Measurements from ENCODE around the gene DGKI.

The DGKI gene

GRCh38 chr7:137342828-137343261 lies 503.9 kb downstream of the DGKI start:
- Histone ChIP-seq H3K9ac (ENCODE audit: low read length) (peak overlapping the region; percentile 54), H3K36me3 (ENCODE audit: insufficient read depth, low read length) (no peaks in the 10 kb centered on the region), H3K27me3 (ENCODE audit: control insufficient read depth in 1 of 2, insufficient read depth in 2 of 2, low read length in 2 of 2) (no peaks in the 10 kb centered on the region), H3K9me3 (ENCODE audit: low read length) (no peaks in the 10 kb centered on the region), H3K4me3 (ENCODE audit: low read depth in 1 of 2, low read length in 2 of 2) (peak overlapping the region; percentile 43 to 90), H3K27ac (ENCODE audit: low read depth, low read length) (peak overlapping the region; percentile 1), H3K4me1 (ENCODE audit: insufficient read depth, low read length) (no peaks in the 10 kb centered on the region)

DNA sequence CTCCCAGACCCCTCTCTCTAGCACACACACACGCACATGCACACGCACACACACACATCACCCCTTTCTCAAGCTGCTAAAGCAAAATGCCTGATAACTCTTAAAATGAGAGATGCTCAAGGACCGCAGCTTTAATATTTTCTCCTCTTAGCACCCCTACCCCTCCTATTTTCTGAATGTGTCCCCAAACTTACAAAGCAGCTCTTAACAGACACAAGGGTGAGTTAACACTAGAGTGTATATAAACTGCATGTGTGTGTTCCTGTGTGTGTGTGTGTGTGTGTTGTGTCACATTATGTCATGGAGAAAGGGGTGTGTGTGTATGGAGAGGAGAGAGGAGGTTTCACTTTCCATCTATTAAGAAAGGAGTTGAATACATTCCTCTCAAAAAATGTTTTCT lies 504.5 kb downstream of the DGKI start:
- no peaks in the 10 kb centered on the region for H3K27me3 ChIP-seq (ENCODE audit: control insufficient read depth in 1 of 2, insufficient read depth in 2 of 2, low read length in 2 of 2)
- no peaks in the 10 kb centered on the region for H3K36me3 ChIP-seq (ENCODE audit: insufficient read depth, low read length)
- no peak overlapping the region for H3K27ac ChIP-seq (ENCODE audit: low read depth, low read length)
- H3K9ac ChIP-seq (ENCODE audit: low read length) = no peak overlapping the region
- no peaks in the 10 kb centered on the region for H3K4me1 ChIP-seq (ENCODE audit: insufficient read depth, low read length)
- no peaks in the 10 kb centered on the region for H3K9me3 ChIP-seq (ENCODE audit: low read length)
- peak overlapping the region in 1 of 2 donors; percentile 26 for H3K4me3 ChIP-seq (ENCODE audit: low read depth in 1 of 2, low read length in 2 of 2)

GRCh38 chr7:137337902-137338301 lies 508.9 kb downstream of the DGKI start:
- no peaks in the 10 kb centered on the region for H3K27me3 ChIP-seq (ENCODE audit: control insufficient read depth in 1 of 2, insufficient read depth in 2 of 2, low read length in 2 of 2)

DNA sequence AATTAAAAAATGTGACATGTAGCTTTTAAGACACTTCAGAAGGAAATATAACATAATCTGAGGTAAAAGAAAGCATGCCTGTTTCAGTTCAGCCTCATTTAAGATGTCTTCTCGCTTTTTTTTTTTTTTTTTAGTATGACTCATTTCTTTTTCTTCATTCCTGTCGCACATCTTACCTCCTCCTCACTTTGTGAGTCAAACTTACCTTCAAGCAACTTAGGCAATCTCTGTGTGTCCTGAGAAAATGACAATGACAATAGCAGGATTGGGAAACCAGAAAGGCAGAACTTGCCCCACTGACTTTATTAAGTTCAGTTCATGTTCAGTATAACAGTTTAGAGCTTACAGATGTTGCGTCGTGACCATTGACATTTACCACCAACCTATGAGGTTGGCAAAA lies 511.0 kb downstream of the DGKI start:
- no peak overlapping the region for H3K9ac ChIP-seq (ENCODE audit: low read length)
- no peaks in the 10 kb centered on the region for H3K27me3 ChIP-seq (ENCODE audit: control insufficient read depth in 1 of 2, insufficient read depth in 2 of 2, low read length in 2 of 2)
- H3K9me3 ChIP-seq (ENCODE audit: low read length) = no peaks in the 10 kb centered on the region
- no peak overlapping the region for H3K4me3 ChIP-seq (ENCODE audit: low read depth in 1 of 2, low read length in 2 of 2)
- H3K27ac ChIP-seq (ENCODE audit: low read depth, low read length) = no peak overlapping the region
- H3K36me3 ChIP-seq (ENCODE audit: insufficient read depth, low read length) = no peaks in the 10 kb centered on the region
- H3K4me1 ChIP-seq (ENCODE audit: insufficient read depth, low read length) = no peaks in the 10 kb centered on the region

More at GRCh38 chr7:137337902-137338301, 508.9 kb downstream of the DGKI start:
- Histone ChIP-seq H3K27ac (ENCODE audit: low read depth, low read length) (no peak overlapping the region), H3K4me1 (ENCODE audit: insufficient read depth, low read length) (no peaks in the 10 kb centered on the region), H3K9me3 (ENCODE audit: low read length) (no peaks in the 10 kb centered on the region), H3K4me3 (ENCODE audit: low read depth in 1 of 2, low read length in 2 of 2) (no peak overlapping the region), H3K9ac (ENCODE audit: low read length) (no peak overlapping the region), H3K36me3 (ENCODE audit: insufficient read depth, low read length) (no peaks in the 10 kb centered on the region)

DNA sequence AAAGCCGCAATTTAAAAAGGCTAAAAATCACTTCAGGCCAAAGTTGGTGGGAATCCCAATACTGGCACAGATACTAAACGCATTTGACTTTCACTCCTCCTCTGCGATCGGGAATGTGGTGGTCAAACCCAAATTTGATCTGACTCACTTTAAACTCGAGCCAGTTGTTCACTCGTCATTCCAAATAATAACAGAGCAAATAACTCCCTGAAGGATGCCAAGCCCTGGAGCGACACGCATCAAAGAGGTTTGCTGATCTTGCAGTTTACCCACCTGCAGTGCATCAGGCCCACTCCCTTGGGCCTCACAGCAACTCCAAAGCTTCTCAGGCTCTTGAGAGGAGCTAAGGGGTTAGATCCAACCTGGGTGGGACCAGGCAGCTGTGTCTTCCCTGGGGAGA lies 515.4 kb downstream of the DGKI start:
- Histone ChIP-seq H3K9me3 (ENCODE audit: low read length) (no peaks in the 10 kb centered on the region), H3K4me1 (ENCODE audit: insufficient read depth, low read length) (no peaks in the 10 kb centered on the region), H3K27me3 (ENCODE audit: control insufficient read depth in 1 of 2, insufficient read depth in 2 of 2, low read length in 2 of 2) (no peaks in the 10 kb centered on the region), H3K9ac (ENCODE audit: low read length) (no peak overlapping the region), H3K36me3 (ENCODE audit: insufficient read depth, low read length) (no peaks in the 10 kb centered on the region), H3K4me3 (ENCODE audit: low read depth in 1 of 2, low read length in 2 of 2) (no peak overlapping the region), H3K27ac (ENCODE audit: low read depth, low read length) (no peak overlapping the region)
